IMR-90 (cell line): ENCODE results near the gene USP5. TPM values are rescaled to one million over a fixed set of nuclear protein-coding genes. Genes with fewer than 3 reads are reported as not detected.

Experiments
- ATAC-seq: fragments of 200-7000 bp; cut with Tn5 transposase; 2 replicates; pipeline ENCODE4 v1.9.1; 2020; ENCODE audit warnings: low read depth, mild to moderate bottlenecking, moderate library complexity
- BruUV-seq: library from RNA; stranded (reverse); fragments of 400-500 nt; replicated peaks from 2 replicates; lab custom pipeline; 2021; lab: Mats Ljungman, UMichigan
- CTCF ChIA-PET: fragments of 300-600 bp; formaldehyde crosslinking; extraction: SDS; loops from one replicate; lab custom pipeline; 2021; ENCODE audit warnings: antibody characterized with exemption; lab: Yijun Ruan, JAX
- POLR2A ChIA-PET: fragments of 300-600 bp; sonication (Branson Sonifier 250); formaldehyde crosslinking; loops from one replicate; lab custom pipeline; 2022; ENCODE audit warnings: antibody characterized with exemption; ENCODE audit not compliant: unreplicated experiment; lab: Charles Lee
- DNase-seq: peaks from one replicate; pipeline ENCODE4 v3.0.0; 2013
- H2AFZ ChIP-seq: replicated peaks from 2 replicates; pipeline ENCODE3; 2013; ENCODE audit warnings: low read length, mild to moderate bottlenecking; ENCODE audit not compliant: poor library complexity
- H2AK5ac ChIP-seq: 2 replicates; pipeline ENCODE4 v1.6.1; 2013; ENCODE audit warnings: low read depth, low read length, inconsistent platforms
- H2AK9ac ChIP-seq: replicated peaks from 2 replicates; pipeline ENCODE3; 2013; ENCODE audit warnings: mild to moderate bottlenecking, low read depth, low read length, moderate library complexity; ENCODE audit not compliant: poor library complexity
- H2BK120ac ChIP-seq: 2 replicates; pipeline ENCODE4 v1.6.1; 2013; ENCODE audit warnings: low read depth, low read length, inconsistent platforms
- H2BK15ac ChIP-seq: 3 replicates; pipeline ENCODE4 v1.6.1; 2013; ENCODE audit warnings: low read depth, low read length, inconsistent platforms
- H2BK20ac ChIP-seq: 2 replicates; pipeline ENCODE4 v1.6.1; 2013; ENCODE audit warnings: low read depth, mild to moderate bottlenecking, inconsistent platforms, low read length, moderate library complexity
- H2BK5ac ChIP-seq: 2 replicates; pipeline ENCODE4 v1.6.1; 2013; ENCODE audit warnings: mild to moderate bottlenecking, low read depth, low read length, inconsistent platforms; ENCODE audit not compliant: poor library complexity, severe bottlenecking
- H3K14ac ChIP-seq: replicated peaks from 2 replicates; pipeline ENCODE4 v1.6.1; 2013; ENCODE audit warnings: low read depth, low read length, inconsistent platforms
- H3K18ac ChIP-seq: 2 replicates; pipeline ENCODE4 v1.6.1; 2013; ENCODE audit warnings: low read depth, low read length, control low read depth
- H3K23ac ChIP-seq: 2 replicates; pipeline ENCODE4 v1.6.1; 2013; ENCODE audit warnings: low read depth, low read length, inconsistent platforms
- H3K27ac ChIP-seq: 2 replicates; pipeline ENCODE4 v1.5.1; 2013; ENCODE audit warnings: mild to moderate bottlenecking, control low read depth, low read length; ENCODE audit not compliant: insufficient read depth
- H3K27me3 ChIP-seq: 2 replicates; pipeline ENCODE4 v1.6.1; 2013; ENCODE audit warnings: low read length; ENCODE audit not compliant: control insufficient read depth, insufficient read depth
- H3K36me3 ChIP-seq: 2 replicates; pipeline ENCODE4 v1.6.1; 2013; ENCODE audit warnings: low read length, mixed read lengths; ENCODE audit not compliant: control insufficient read depth, insufficient read depth
- H3K4ac ChIP-seq: 2 replicates; pipeline ENCODE4 v1.6.1; 2013; ENCODE audit warnings: low read depth, low read length, inconsistent platforms
- H3K4me1 ChIP-seq: 2 replicates; pipeline ENCODE4 v1.6.1; 2013; ENCODE audit warnings: low read length, mixed read lengths; ENCODE audit not compliant: control insufficient read depth, insufficient read depth
- H3K4me2 ChIP-seq: 2 replicates; pipeline ENCODE4 v1.6.1; 2013; ENCODE audit warnings: low read depth, mild to moderate bottlenecking, control low read depth, low read length, moderate library complexity
- H3K4me3 ChIP-seq: 2 replicates; pipeline ENCODE4 v1.5.1; 2013; ENCODE audit warnings: low read depth, mild to moderate bottlenecking, control low read depth, low read length, moderate library complexity; ENCODE audit not compliant: insufficient read depth
- H3K56ac ChIP-seq: 2 replicates; pipeline ENCODE4 v1.6.1; 2013; ENCODE audit warnings: low read length, inconsistent platforms; ENCODE audit not compliant: insufficient read depth; ENCODE audit errors: extremely low read depth
- H3K79me1 ChIP-seq, 2 experiments: 2 replicates each; pipeline ENCODE4 v1.6.1; 2013; ENCODE audit warnings: low read length in 2 of 2, inconsistent platforms in 1 of 2, low read depth in 1 of 2
- H3K9ac ChIP-seq: 2 replicates; pipeline ENCODE4 v1.6.1; 2013; ENCODE audit warnings: low read depth, low read length, control low read depth
- H3K9me1 ChIP-seq: 2 replicates; pipeline ENCODE4 v1.6.1; 2013; ENCODE audit warnings: low read length, inconsistent platforms; ENCODE audit not compliant: insufficient read depth
- H3K9me3 ChIP-seq: 2 replicates; pipeline ENCODE4 v1.6.1; 2013; ENCODE audit warnings: low read length; ENCODE audit not compliant: control insufficient read depth, insufficient read depth
- H4K20me1 ChIP-seq: 2 replicates; pipeline ENCODE4 v1.6.1; 2013; ENCODE audit warnings: low read length, inconsistent platforms; ENCODE audit not compliant: insufficient read depth
- H4K5ac ChIP-seq: 2 replicates; pipeline ENCODE4 v1.6.1; 2013; ENCODE audit warnings: mild to moderate bottlenecking, low read depth, low read length, control low read depth
- H4K8ac ChIP-seq, 2 experiments: 2 replicates each; pipeline ENCODE4 v1.6.1; 2013; ENCODE audit warnings: low read depth in 2 of 2, low read length in 2 of 2, control low read depth in 1 of 2, inconsistent platforms in 1 of 2
- H4K91ac ChIP-seq: 2 replicates; pipeline ENCODE4 v1.6.1; 2013; ENCODE audit warnings: low read depth, low read length, inconsistent platforms; ENCODE audit not compliant: insufficient read depth
- BHLHE40 ChIP-seq: fragments of 150-350 bp; IDR thresholded peaks from 2 replicates; pipeline ENCODE4 v1.6.1; 2016; ENCODE audit warnings: mild to moderate bottlenecking, low read depth, low read length
- CHD1 ChIP-seq: IDR thresholded peaks from 2 replicates; pipeline ENCODE4 v1.6.1; 2012; ENCODE audit warnings: low read depth, low read length, improper control_type of control experiment
- MAZ ChIP-seq: IDR thresholded peaks from 2 replicates; pipeline ENCODE4 v1.6.1; 2012; ENCODE audit warnings: low read depth, mild to moderate bottlenecking, low read length, improper control_type of control experiment, moderate library complexity, borderline replicate concordance
- MXI1 ChIP-seq: IDR thresholded peaks from 2 replicates; pipeline ENCODE4 v1.6.1; 2012; ENCODE audit warnings: low read depth, mild to moderate bottlenecking, low read length, moderate library complexity, borderline replicate concordance
- POLR2A ChIP-seq: IDR thresholded peaks from 2 replicates; pipeline ENCODE4 v1.6.1; 2012; ENCODE audit warnings: mild to moderate bottlenecking, low read depth, low read length
- SMC3 ChIP-seq: fragments of 150-350 bp; IDR thresholded peaks from 2 replicates; pipeline ENCODE4 v1.6.1; 2016; ENCODE audit warnings: low read depth, mild to moderate bottlenecking, antibody characterized with exemption, low read length, moderate library complexity
- WGBS, 2 experiments: methylation state at CpG; one replicate each; pipeline versions ENCODE4 v1.1.5 to v1.1.7; 2013; ENCODE audit warnings: missing lambda C conversion rate in 2 of 2; ENCODE audit not compliant: insufficient read length in 1 of 2; ENCODE audit errors: extremely low coverage in 2 of 2; 5-methylcytosine and 5-hydroxymethylcytosine counted together
- dilution Hi-C: fragments of 300-500 bp; cut with HindIII; formaldehyde crosslinking; loops from one replicate; pipeline ENCODE4 v1.14.3; 2018; ENCODE audit warnings: low sequenced_read_pairs; ENCODE audit not compliant: unreplicated experiment
- in situ Hi-C: fragments of 300-500 bp; cut with MboI; formaldehyde crosslinking; loops from 3 replicates; pipeline ENCODE4 v1.14.3; 2019; ENCODE audit warnings: low sequenced_read_pairs, inconsistent platforms, mixed read lengths
- intact Hi-C: fragments of 100-400 bp; cut with micrococcal nuclease; formaldehyde crosslinking; loops from 2 replicates; pipeline ENCODE4 v1.10.0; 2022
- polyA plus RNA-seq, 3 experiments: library from polyadenylated mRNA; depleted of rRNA; stranded (reverse); fragments of >200 nt; gene quantifications; 2 replicates each; pipeline ENCODE4 v1.2.3, GENCODE V29; 2012; ENCODE audit warnings: low replicate concordance in 1 of 3
- total RNA-seq: library from RNA; depleted of rRNA; stranded (reverse); fragments of >200 nt; gene quantifications from 2 replicates; pipeline ENCODE4 v1.2.3, GENCODE V29; 2012

USP5 gene
- total and polyA plus RNA-seq, 2 of the 4 experiments (the other 2 are of a cell fraction), result 69.7 to 125 TPM

GRCh38 chr12:6867413-6868210 is 15.7 kb downstream of the USP5 start, which contains the start of gene TPI1:
Gene TPI1, plus strand, starts transcription at chr12:6867531. Its CDS starts 36 bp downstream, at chr12:6867567.
- Histone ChIP-seq H3K4me1 (peaks cover 19% of the 10 kb centered on the region), H3K9me3 (no peaks in the 10 kb centered on the region), H2AFZ (peak within 1 kb of the TSS; percentile 95), H4K5ac (peak within 1 kb of the TSS; percentile 92), H2BK20ac (peak within 1 kb of the TSS; percentile 24; the same call in 1 of the 2 replicates), H2AK5ac (peak within 1 kb of the TSS; percentile 97), H4K91ac (peak within 1 kb of the TSS; percentile 84), H2BK15ac (0 out of 3 replicates have a peak within 1 kb of the TSS, but pooled peaks have one; percentile 50), H4K20me1 (peaks cover 48% of the 10 kb centered on the region), H3K79me1 (peaks cover 23 to 51% of the 10 kb centered on the region in 2 experiments), H2BK5ac (peak within 1 kb of the TSS; percentile 95), H3K14ac (peak within 1 kb of the TSS; percentile 95), H2BK120ac (peak within 1 kb of the TSS; percentile 65), H4K8ac (peak within 1 kb of the TSS; percentile 92 to 93), H3K23ac (peak within 1 kb of the TSS; percentile 97), H3K9ac (peak within 1 kb of the TSS; percentile 100), H3K4me2 (peak within 1 kb of the TSS; percentile 95), H3K18ac (peak within 1 kb of the TSS; percentile 69), H3K36me3 (peaks cover 52% of the 10 kb centered on the region), H3K56ac (peak within 1 kb of the TSS; percentile 91), H3K4me3 (peak within 1 kb of the TSS; percentile 87), H3K27me3 (no peaks in the 10 kb centered on the region), H3K27ac (peak within 1 kb of the TSS; percentile 97), H3K9me1 (0 out of 2 replicates have a peak, but pooled peaks cover 7% of the 10 kb centered on the region), H3K4ac (peak within 1 kb of the TSS; percentile 95), H2AK9ac (peak within 1 kb of the TSS; percentile 100)
- intact Hi-C loops, result loop anchor here (2.0 to 5.0 kb wide), 3 partner anchors 15 to 770 kb away; partner anchors contain the start of genes RNU7-1 and USP5
- ChIA-PET CTCF (no interaction called here), POLR2A (interaction anchor here (1.1 to 1.9 kb wide), 2 partner anchors 15 to 38 kb away, joined by 3 to 6 read pairs; partner anchors contain the start of gene USP5)
- TF ChIP-seq CHD1 (0 out of 2 replicates have a peak, but pooled peaks have one; percentile 35), BHLHE40 (no peak), POLR2A (peak; percentile 99), MXI1 (peak; percentile 74), SMC3 (no peak), MAZ (0 out of 2 replicates have a peak, but pooled peaks have one; percentile 17)
- DNase-seq (peak; percentile 74), ATAC-seq (peak; percentile 82)
- in situ Hi-C loops, result loop anchor here (5.0 kb wide), 1 partner anchor 95 kb away; no protein-coding TSS in a partner anchor
- dilution Hi-C loops, result no loop called here
- WGBS, 2 experiments, result 0% methylated on average over 39 of the region's 86 CpGs; no CpG with 5 or more reads in 1 of the 2 experiments
- no TSS peak for BruUV-seq
